H1 (cell line): ENCODE data around the gene GLS. TPM values are rescaled to one million over a fixed set of nuclear protein-coding genes. Genes with fewer than 3 reads are reported as not detected.

Experiments
- CTCF ChIA-PET: fragments of 300-600 bp; sonication (Branson Sonifier 250); formaldehyde crosslinking; loops from one replicate; lab custom pipeline; 2021; ENCODE audit not compliant: partially characterized antibody; lab: Charles Lee
- POLR2A ChIA-PET: fragments of 300-600 bp; sonication (Branson Sonifier 250); formaldehyde crosslinking; loops from one replicate; lab custom pipeline; 2021; ENCODE audit warnings: inconsistent platforms; ENCODE audit not compliant: partially characterized antibody; lab: Charles Lee
- DNase-seq, 2 experiments: peaks; one replicate each; pipeline versions ENCODE4 v3.0.0 to v3.0.0-alpha.2; 2010 to 2022; ENCODE audit warnings: low spot score in 2 of 2, low read depth in 1 of 2, mixed read lengths in 1 of 2
- FAIRE-seq: peaks from 2 replicates; lab custom pipeline; 2011; peaks lifted over from hg19 to GRCh38; lab: Jason Lieb, UNC
- H2AFZ ChIP-seq: 2 replicates; pipeline ENCODE4 v1.8.1; 2012; ENCODE audit warnings: low read length, inconsistent platforms
- H2AK5ac ChIP-seq: 2 replicates; pipeline ENCODE4 v1.6.1; 2013; ENCODE audit warnings: low read depth, low read length
- H2BK120ac ChIP-seq: replicated peaks from 2 replicates; pipeline ENCODE3; 2013; ENCODE audit warnings: low read depth, low read length, inconsistent platforms
- H2BK12ac ChIP-seq: 2 replicates; pipeline ENCODE4 v1.6.1; 2013; ENCODE audit warnings: low read depth, low read length
- H2BK15ac ChIP-seq: 2 replicates; pipeline ENCODE4 v1.6.1; 2013; ENCODE audit warnings: low read length
- H2BK20ac ChIP-seq: 2 replicates; pipeline ENCODE4 v1.6.1; 2013; ENCODE audit warnings: low read length
- H2BK5ac ChIP-seq: 2 replicates; pipeline ENCODE4 v1.6.1; 2013; ENCODE audit warnings: low read depth, low read length
- H3K14ac ChIP-seq: 2 replicates; pipeline ENCODE4 v1.6.1; 2013; ENCODE audit warnings: inconsistent platforms; ENCODE audit not compliant: insufficient read length
- H3K18ac ChIP-seq: 2 replicates; pipeline ENCODE4 v1.6.1; 2013; ENCODE audit warnings: low read length; ENCODE audit errors: extremely low read depth
- H3K23ac ChIP-seq: 2 replicates; pipeline ENCODE4 v1.6.1; 2013; ENCODE audit warnings: inconsistent platforms; ENCODE audit not compliant: insufficient read length
- H3K23me2 ChIP-seq: 2 replicates; pipeline ENCODE4 v1.6.1; 2013; ENCODE audit warnings: low read depth, low read length
- H3K27ac ChIP-seq: 2 replicates; pipeline ENCODE4 v1.6.1; 2011; ENCODE audit warnings: low read depth, low read length, inconsistent platforms
- H3K27me3 ChIP-seq, 4 experiments: replicated peaks in 1 of 4; 1 replicate in 1 of 4; 2 replicates in 3 of 4; pipeline versions ENCODE4 v1.6.1 to v1.8.1; 2011 to 2013; ENCODE audit warnings: low read length in 3 of 4, mild to moderate bottlenecking in 3 of 4, inconsistent platforms in 2 of 4, mixed read lengths in 2 of 4, moderate library complexity in 1 of 4; ENCODE audit not compliant: control insufficient read depth in 3 of 4, insufficient read depth in 3 of 4; ENCODE audit errors: extremely low read depth in 1 of 4
- H3K36me3 ChIP-seq, 4 experiments: 2 replicates each; pipeline versions ENCODE4 v1.6.1 to v1.8.1; 2011 to 2013; ENCODE audit warnings: mild to moderate bottlenecking in 4 of 4, low read length in 3 of 4, moderate library complexity in 2 of 4, control low read depth in 1 of 4, inconsistent platforms in 1 of 4; ENCODE audit not compliant: insufficient read depth in 4 of 4, control insufficient read depth in 2 of 4
- H3K4ac ChIP-seq: replicated peaks from 2 replicates; pipeline ENCODE3; 2013; ENCODE audit warnings: low read length, low read depth, mixed read lengths, inconsistent platforms; ENCODE audit not compliant: insufficient read length
- H3K4me1 ChIP-seq, 4 experiments: replicated peaks in 1 of 4; 1 replicate in 1 of 4; 2 replicates in 3 of 4; pipeline versions ENCODE4 v1.6.1 to v1.8.1; 2011 to 2013; ENCODE audit warnings: low read length in 3 of 4, inconsistent platforms in 2 of 4, mixed read lengths in 1 of 4; ENCODE audit not compliant: insufficient read depth in 4 of 4, control insufficient read depth in 3 of 4
- H3K4me2 ChIP-seq, 2 experiments: 2 replicates each; pipeline versions ENCODE4 v1.6.1 to v1.8.1; 2011 to 2013; ENCODE audit warnings: low read depth in 2 of 2, low read length in 2 of 2, control low read depth in 1 of 2, inconsistent platforms in 1 of 2, mild to moderate bottlenecking in 1 of 2; ENCODE audit not compliant: insufficient read depth in 1 of 2
- H3K4me3 ChIP-seq, 4 experiments: fragments of 200-600, 300-600 bp in 1 of 4; sonication (generic), shearing (Covaris generic), sonication (Bioruptor Twin) in 1 of 4; 2 replicates each; pipeline versions ENCODE4 v1.5.1 to v1.8.1; 2011 to 2016; ENCODE audit warnings: low read length in 4 of 4, low read depth in 3 of 4, control low read depth in 2 of 4, inconsistent platforms in 2 of 4, mild to moderate bottlenecking in 2 of 4, mixed read lengths in 1 of 4, moderate library complexity in 1 of 4; ENCODE audit not compliant: insufficient read depth in 2 of 4; ENCODE audit errors: extremely low read depth in 1 of 4
- H3K56ac ChIP-seq: replicated peaks from 2 replicates; pipeline ENCODE3; 2013; ENCODE audit warnings: low read depth, mild to moderate bottlenecking, mixed read lengths, low read length, inconsistent platforms; ENCODE audit not compliant: insufficient read length
- H3K79me1 ChIP-seq: 2 replicates; pipeline ENCODE4 v1.6.1; 2013; ENCODE audit warnings: low read depth, low read length, control low read depth
- H3K79me2 ChIP-seq, 2 experiments: 2 replicates each; pipeline versions ENCODE4 v1.6.1 to v1.8.1; 2012 to 2013; ENCODE audit warnings: low read length in 2 of 2, mild to moderate bottlenecking in 2 of 2, inconsistent platforms in 1 of 2; ENCODE audit not compliant: insufficient read depth in 2 of 2, control insufficient read depth in 1 of 2
- H3K9ac ChIP-seq, 4 experiments: replicated peaks in 1 of 4; 1 replicate in 1 of 4; 2 replicates in 3 of 4; pipeline versions ENCODE4 v1.6.1 to v1.8.1; 2011 to 2013; ENCODE audit warnings: low read depth in 3 of 4, low read length in 3 of 4, control low read depth in 2 of 4, mild to moderate bottlenecking in 2 of 4, moderate library complexity in 2 of 4, inconsistent platforms in 1 of 4; ENCODE audit errors: extremely low read depth in 1 of 4
- H3K9me3 ChIP-seq, 2 experiments: 2 replicates each; pipeline versions ENCODE4 v1.6.1 to v1.8.1; 2012 to 2013; ENCODE audit warnings: mild to moderate bottlenecking in 2 of 2, moderate library complexity in 2 of 2, control low read depth in 1 of 2, inconsistent platforms in 1 of 2, low read depth in 1 of 2, low read length in 1 of 2, mixed read lengths in 1 of 2; ENCODE audit not compliant: insufficient read depth in 2 of 2
- H4K20me1 ChIP-seq, 2 experiments: replicated peaks in 1 of 2; 2 replicates each; pipeline versions ENCODE3 to v1.8.1; 2011 to 2013; ENCODE audit warnings: inconsistent platforms in 2 of 2, low read length in 2 of 2, mild to moderate bottlenecking in 1 of 2; ENCODE audit not compliant: insufficient read depth in 2 of 2, control insufficient read depth in 1 of 2
- H4K5ac ChIP-seq: 2 replicates; pipeline ENCODE4 v1.6.1; 2013; ENCODE audit warnings: low read length, low read depth, mixed read lengths, inconsistent platforms; ENCODE audit not compliant: insufficient read length
- H4K8ac ChIP-seq: 2 replicates; pipeline ENCODE4 v1.8.0; 2013; ENCODE audit warnings: mild to moderate bottlenecking, moderate library complexity, low read length, inconsistent platforms; ENCODE audit not compliant: insufficient read depth; ENCODE audit errors: extremely low read depth
- H4K91ac ChIP-seq: replicated peaks from 2 replicates; pipeline ENCODE3; 2013; ENCODE audit warnings: low read length, mixed read lengths, inconsistent platforms; ENCODE audit not compliant: insufficient read length
- CTCF ChIP-seq, 3 experiments: IDR thresholded peaks; 1 replicate in 2 of 3; 2 replicates in 1 of 3; pipeline versions ENCODE4 v1.5.1 to v1.6.1; 2011; ENCODE audit warnings: low read length in 3 of 3, mild to moderate bottlenecking in 3 of 3, inconsistent platforms in 2 of 3, low read depth in 1 of 3, moderate library complexity in 1 of 3; ENCODE audit not compliant: insufficient read depth in 1 of 3; ENCODE audit errors: control extremely low read depth in 1 of 3
- HDAC2 ChIP-seq, 2 experiments: fragments of 300-600 bp in 1 of 2; sonication (generic) in 1 of 2; IDR thresholded peaks; 2 replicates each; pipeline ENCODE4 v1.6.1; 2011 to 2012; ENCODE audit warnings: low read depth in 2 of 2, low read length in 2 of 2, mild to moderate bottlenecking in 2 of 2, moderate library complexity in 2 of 2, borderline replicate concordance in 1 of 2, inconsistent platforms in 1 of 2
- POLR2AphosphoS5 ChIP-seq: IDR thresholded peaks from 2 replicates; pipeline ENCODE4 v1.6.1; 2011; ENCODE audit warnings: low read depth, low read length
- SIN3A ChIP-seq, 2 experiments: IDR thresholded peaks in 1 of 2; conservative IDR thresholded peaks in 1 of 2; 2 replicates each; pipeline ENCODE4 v1.6.1; 2011 to 2012; ENCODE audit warnings: low read length in 2 of 2, improper control_type of control experiment in 1 of 2, low read depth in 1 of 2, mild to moderate bottlenecking in 1 of 2
- YY1 ChIP-seq: IDR thresholded peaks from 2 replicates; pipeline ENCODE4 v1.6.1; 2011; ENCODE audit warnings: low read depth, mild to moderate bottlenecking, low read length
- WGBS, 2 experiments: shearing (Covaris generic) in 1 of 2; methylation state at CpG; one replicate each; pipeline versions ENCODE4 v1.1.6 to v1.1.7; 2013 to 2015; ENCODE audit warnings: low lambda C conversion rate in 2 of 2, mixed read lengths in 2 of 2, inconsistent platforms in 1 of 2, low coverage in 1 of 2, missing lambda C conversion rate in 1 of 2; ENCODE audit not compliant: insufficient replicate concordance in 2 of 2, insufficient coverage in 1 of 2, insufficient read length in 1 of 2; ENCODE audit errors: extremely low coverage in 1 of 2, missing lambda C conversion rate in 1 of 2; 5-methylcytosine and 5-hydroxymethylcytosine counted together
- polyA plus RNA-seq, 7 experiments: library from polyadenylated mRNA; depleted of rRNA in 3 of 7; stranded (reverse) in 5 of 7; unstranded in 2 of 7; fragments of >200 nt in 5 of 7; fragments of 200-250 nt in 2 of 7; gene quantifications; 1 replicate in 5 of 7; 2 replicates in 1 of 7; 4 replicates in 1 of 7; pipeline versions ENCODE4 v1.2.1 to v1.2.3, GENCODE V29; 2011 to 2013; ENCODE audit warnings: missing spikeins in 2 of 7, mixed read lengths in 2 of 7
- total RNA-seq: library from RNA; stranded (reverse); fragmentation: NEBNext Ultra II Directional; extraction: Animal tissue kit (Norgen Biotek cat#: 25700); gene quantifications from 2 replicates; pipeline ENCODE4 v1.2.1, GENCODE V29; 2021

Gene GLS
- total and polyA plus RNA-seq, 2 of the 8 experiments (the other 6 are each of a cell fraction or from before 2014, with no cell fraction given), result 15.7 to 89.8 TPM

DNA sequence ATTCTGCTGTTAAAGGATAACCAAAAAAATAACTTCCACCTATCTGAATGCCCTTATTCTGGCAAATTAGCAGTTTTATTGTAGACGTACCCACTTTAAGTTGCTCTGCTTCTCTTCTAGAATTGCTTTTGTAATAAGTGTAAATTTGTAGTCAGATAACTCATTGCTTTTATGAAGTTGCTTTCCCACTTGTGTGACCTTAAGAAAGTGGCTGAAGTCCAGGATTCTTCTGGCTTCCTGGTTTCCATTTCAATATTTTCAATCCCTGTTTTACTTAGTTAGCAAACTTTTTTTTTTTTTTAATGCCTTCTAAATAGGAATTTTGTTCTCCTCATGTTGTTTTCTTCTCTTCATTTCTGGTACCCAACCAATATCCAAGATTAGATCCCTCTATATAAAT lies 59.8 kb downstream of the GLS start:
- H4K20me1 ChIP-seq, result no peaks in the 10 kb centered on the region
- H4K91ac ChIP-seq, result no peak overlapping the region
- no peak overlapping the region for H3K4ac ChIP-seq
- H3K27me3 ChIP-seq, result no peaks in the 10 kb centered on the region
- H3K4me1 ChIP-seq, result peaks cover 0 to 2% (median 0%) of the 10 kb centered on the region in 4 experiments; a peak in 2 of 7 replicates
- ChIA-PET POLR2A (no interaction called here), CTCF (no interaction called here)
- no peaks in the 10 kb centered on the region; the same call in 1 of the 2 replicates for H3K23me2 ChIP-seq
- no peak overlapping the region for H3K4me2 ChIP-seq
- H3K14ac ChIP-seq, result no peak overlapping the region
- no peak overlapping the region for H2BK15ac ChIP-seq
- H2AFZ ChIP-seq, result no peak overlapping the region
- no peak overlapping the region for H2BK5ac ChIP-seq
- H3K36me3 ChIP-seq, result no peaks in the 10 kb centered on the region
- no peak overlapping the region for H2BK20ac ChIP-seq
- FAIRE-seq, result no peak
- no peak overlapping the region for H3K23ac ChIP-seq
- no peaks in the 10 kb centered on the region for H3K9me3 ChIP-seq
- 90% methylated on average over 1 of the region's 1 CpG; no CpG with 5 or more reads in 1 of the 2 experiments for WGBS, 2 experiments
- no peak overlapping the region for H3K27ac ChIP-seq
- no peak overlapping the region for H3K56ac ChIP-seq
- H3K18ac ChIP-seq, result no peak overlapping the region
- H2AK5ac ChIP-seq, result no peak overlapping the region
- TF ChIP-seq SIN3A (conservative IDR thresholded peaks at IDR 0.05 in 1 of 2, IDR thresholded peaks at IDR 0.05 in 1 of 2; ENCODE audit: low read depth in 1 of 2, low read length in 2 of 2) (no peak), CTCF (IDR thresholded peaks at IDR 0.05; ENCODE audit: control extremely low read depth in 1 of 3, insufficient read depth in 1 of 3, low read depth in 1 of 3, low read length in 3 of 3) (no peak), HDAC2 (IDR thresholded peaks at IDR 0.05; ENCODE audit: borderline replicate concordance in 1 of 2, low read depth in 2 of 2, low read length in 2 of 2) (no peak), YY1 (no peak), POLR2AphosphoS5 (no peak)
- TF ChIP-seq, all 59 proteins: peak for 0
- DNase-seq, result no peak
- H3K79me2 ChIP-seq, result no peaks in the 10 kb centered on the region
- no peak overlapping the region for H2BK12ac ChIP-seq
- H2BK120ac ChIP-seq, result no peak overlapping the region
- no peak overlapping the region for H4K8ac ChIP-seq
- H3K9ac ChIP-seq, result no peak overlapping the region
- no peaks in the 10 kb centered on the region for H3K79me1 ChIP-seq
- no peak overlapping the region for H3K4me3 ChIP-seq
- no peak overlapping the region for H4K5ac ChIP-seq
